Lung (tissue), 12 donors: ENCODE results near the gene RAB3IL1. TPM values are rescaled to one million over a fixed set of nuclear protein-coding genes. Genes with fewer than 3 reads are reported as not detected.
"Not testable (repeated sequence)": the region's sequence is repeated elsewhere in the genome, so short reads cannot be mapped to it uniquely, and the experiment has no call there.

Experiments
- ATAC-seq: fragments of 200-7000 bp; cut with Tn5 transposase; one replicate; pipeline ENCODE4 v1.9.1; 2020; ENCODE audit warnings: moderate number of reproducible peaks; ENCODE audit not compliant: insufficient read depth, low FRiP score
- DNase-seq, 3 donors: peaks; one replicate each; pipeline ENCODE4 v3.0.0-alpha.2; 2013 to 2017
- H3K27ac ChIP-seq, 2 donors: one replicate each; pipeline ENCODE4 v1.5.1; 2013; ENCODE audit warnings: mild to moderate bottlenecking in 2 of 2, moderate library complexity in 2 of 2, control low read depth in 1 of 2, inconsistent platforms in 1 of 2, low read depth in 1 of 2, low read length in 1 of 2
- H3K27me3 ChIP-seq, 3 donors: one replicate each; pipeline ENCODE4 v1.5.1; 2013; ENCODE audit warnings: low read length in 2 of 3; ENCODE audit not compliant: control insufficient read depth in 3 of 3, insufficient read depth in 3 of 3
- H3K36me3 ChIP-seq, 4 donors: one replicate each; pipeline ENCODE4 v1.5.1; 2013; ENCODE audit warnings: low read length in 4 of 4, mild to moderate bottlenecking in 1 of 4, moderate library complexity in 1 of 4; ENCODE audit not compliant: control insufficient read depth in 4 of 4, insufficient read depth in 4 of 4
- H3K4me1 ChIP-seq, 5 donors: one replicate each; pipeline ENCODE4 v1.5.1; 2013; ENCODE audit warnings: low read length in 5 of 5, mild to moderate bottlenecking in 2 of 5, moderate library complexity in 1 of 5; ENCODE audit not compliant: control insufficient read depth in 5 of 5, insufficient read depth in 5 of 5
- H3K4me3 ChIP-seq: one replicate; pipeline ENCODE4 v1.5.1; 2013; ENCODE audit warnings: mild to moderate bottlenecking, control low read depth, moderate library complexity
- H3K9ac ChIP-seq, 2 donors: one replicate each; pipeline ENCODE4 v1.5.1; 2013; ENCODE audit warnings: low read length in 2 of 2, control low read depth in 1 of 2; ENCODE audit not compliant: insufficient read depth in 1 of 2
- H3K9me3 ChIP-seq, 4 donors: one replicate each; pipeline ENCODE4 v1.5.1; 2013; ENCODE audit warnings: low read length in 3 of 4, mild to moderate bottlenecking in 1 of 4, moderate library complexity in 1 of 4; ENCODE audit not compliant: control insufficient read depth in 4 of 4, insufficient read depth in 3 of 4
- WGBS, 2 donors: extraction: QIAGEN DNeasy Blood & Tissue Kit; methylation state at CpG; one replicate each; pipeline ENCODE4 v1.1.7; 2013; 5-methylcytosine and 5-hydroxymethylcytosine counted together
- polyA plus RNA-seq, 2 donors: library from polyadenylated mRNA; stranded (reverse); fragments of 200-250 nt; gene quantifications; one replicate each; pipeline ENCODE4 v1.2.1, GENCODE V29; 2013
- total RNA-seq, 2 donors: library from RNA; depleted of rRNA in 1 of 2; stranded (reverse); fragments of >200 nt in 1 of 2; gene quantifications; one replicate each; pipeline ENCODE4 v1.2.1, GENCODE V29; 2014 to 2021
- TF ChIP-seq, protein P1 (sequence below): IDR thresholded peaks from 2 replicates; pipeline ENCODE4 v1.5.1; 2012; ENCODE audit warnings: mild to moderate bottlenecking; ENCODE audit errors: control extremely low read depth, extremely low read depth
- donor health status: control.
- donor health status: control.
- donor health status: Bipolar disorder and iron deficiency.
- donor health status: healthy.
- donor health status: DM: yes; HTN: yes; CAD: no.

The RAB3IL1 gene
- total and polyA plus RNA-seq, 4 donors = 6.7 to 20.8 (median 9.8) TPM

DNA sequence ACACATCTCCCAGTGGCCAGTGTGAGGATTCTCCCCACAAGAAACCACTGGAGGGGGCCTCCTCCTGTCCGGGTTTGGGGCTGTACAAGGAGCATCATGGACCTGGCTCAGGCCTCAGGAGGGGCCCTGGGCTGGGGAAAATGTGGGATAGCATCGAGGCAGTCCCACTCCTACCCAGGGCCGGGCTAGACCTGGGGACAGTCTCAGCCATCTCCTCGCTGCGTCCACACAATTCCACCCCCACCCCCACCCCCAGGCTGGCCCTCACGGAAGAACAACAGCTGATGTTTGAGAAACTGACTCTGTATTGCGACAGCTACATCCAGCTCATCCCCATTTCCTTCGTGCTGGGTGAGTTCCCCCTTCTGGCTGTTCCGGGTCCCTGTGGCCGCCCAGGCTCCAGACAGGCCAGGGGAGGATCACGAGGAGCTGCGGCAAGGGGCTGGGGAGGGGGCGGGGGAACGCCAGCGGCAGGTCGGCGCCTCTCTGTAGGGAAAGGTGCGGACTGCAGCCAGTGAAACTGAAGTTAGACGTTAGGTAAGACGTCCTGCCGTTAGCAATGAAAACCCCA is 37.6 kb upstream of the RAB3IL1 start:
- DNase-seq (peak; percentile 83 to 93 (median 86)), ATAC-seq (peak; percentile 86)
- H3K4me1 ChIP-seq = peaks cover 0 to 8% (median 0%) of the 10 kb centered on the region in 5 donors
- H3K4me3 ChIP-seq = peak overlapping the region; percentile 33
- peaks cover 0 to 3% (median 0%) of the 10 kb centered on the region in 3 donors for H3K27me3 ChIP-seq
- peak overlapping the region; percentile 26 to 81 for H3K27ac ChIP-seq
- TF ChIP-seq, protein P1, sequence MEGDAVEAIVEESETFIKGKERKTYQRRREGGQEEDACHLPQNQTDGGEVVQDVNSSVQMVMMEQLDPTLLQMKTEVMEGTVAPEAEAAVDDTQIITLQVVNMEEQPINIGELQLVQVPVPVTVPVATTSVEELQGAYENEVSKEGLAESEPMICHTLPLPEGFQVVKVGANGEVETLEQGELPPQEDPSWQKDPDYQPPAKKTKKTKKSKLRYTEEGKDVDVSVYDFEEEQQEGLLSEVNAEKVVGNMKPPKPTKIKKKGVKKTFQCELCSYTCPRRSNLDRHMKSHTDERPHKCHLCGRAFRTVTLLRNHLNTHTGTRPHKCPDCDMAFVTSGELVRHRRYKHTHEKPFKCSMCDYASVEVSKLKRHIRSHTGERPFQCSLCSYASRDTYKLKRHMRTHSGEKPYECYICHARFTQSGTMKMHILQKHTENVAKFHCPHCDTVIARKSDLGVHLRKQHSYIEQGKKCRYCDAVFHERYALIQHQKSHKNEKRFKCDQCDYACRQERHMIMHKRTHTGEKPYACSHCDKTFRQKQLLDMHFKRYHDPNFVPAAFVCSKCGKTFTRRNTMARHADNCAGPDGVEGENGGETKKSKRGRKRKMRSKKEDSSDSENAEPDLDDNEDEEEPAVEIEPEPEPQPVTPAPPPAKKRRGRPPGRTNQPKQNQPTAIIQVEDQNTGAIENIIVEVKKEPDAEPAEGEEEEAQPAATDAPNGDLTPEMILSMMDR = no peak
- no peak overlapping the region for H3K9ac ChIP-seq
- WGBS, 2 donors = 2 to 9% methylated on average over 21 of the region's 21 CpGs
- no peaks in the 10 kb centered on the region for H3K9me3 ChIP-seq
- H3K36me3 ChIP-seq = peaks cover 0 to 13% (median 11%) of the 10 kb centered on the region in 4 donors

DNA sequence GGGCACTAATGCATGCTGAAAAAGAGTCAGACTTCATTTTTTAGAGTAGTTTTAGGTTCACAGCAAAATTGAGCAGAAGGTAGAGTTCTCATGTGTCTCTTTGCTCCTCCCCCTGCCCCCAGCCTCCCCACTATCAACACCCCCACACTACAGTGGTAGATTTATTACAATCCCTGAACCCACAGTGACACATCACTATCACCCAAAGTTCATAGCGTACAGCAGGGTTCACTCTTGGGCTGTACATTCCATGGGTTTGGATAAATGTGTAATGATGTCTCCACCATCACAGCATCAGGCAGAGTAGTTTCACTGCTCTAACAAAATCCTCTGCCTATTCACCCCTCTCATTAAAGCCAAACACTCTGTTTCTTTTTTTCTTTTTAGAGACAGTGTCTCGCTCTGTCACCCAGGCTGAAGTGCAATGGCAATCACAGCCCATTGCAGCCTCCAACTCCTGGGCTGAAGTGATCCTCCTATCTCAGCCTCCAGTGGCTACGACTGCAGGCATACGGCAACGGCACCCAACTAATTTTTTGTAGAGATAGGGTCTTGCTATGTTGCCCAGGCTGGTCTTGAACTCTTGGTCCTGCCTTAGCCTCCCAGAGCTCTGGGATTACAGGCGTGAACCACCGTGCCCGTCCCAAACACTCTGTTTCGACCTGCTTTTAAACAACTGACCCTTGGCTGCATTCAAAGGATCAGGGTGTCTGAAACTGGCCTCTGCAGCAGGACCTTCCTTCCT is 36.9 kb upstream of the RAB3IL1 start:
- 92% methylated on average over 9 of the region's 9 CpGs for WGBS, 2 donors
- H3K27ac ChIP-seq = peak overlapping the region; percentile 26 to 77

DNA sequence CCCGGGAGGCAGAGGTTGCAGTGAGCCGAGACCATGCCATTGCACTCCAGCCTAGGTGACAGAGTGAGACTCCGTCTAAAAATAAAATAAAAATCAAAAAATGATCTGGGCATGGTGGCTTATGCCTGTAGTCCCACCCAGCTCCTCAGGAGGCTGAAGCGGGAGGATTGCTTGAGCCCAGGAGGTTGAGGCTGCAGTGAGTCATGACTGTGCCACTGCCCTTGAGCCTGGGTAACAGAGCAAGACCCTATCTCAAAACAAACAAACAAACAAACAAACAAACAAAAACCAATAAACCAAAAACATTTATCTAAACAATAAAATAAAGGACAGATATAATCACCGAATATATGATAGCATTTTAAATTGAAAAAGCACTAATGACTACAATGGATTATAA is 36.3 kb upstream of the RAB3IL1 start:
- Histone ChIP-seq H3K4me1 (peaks cover 0 to 19% (median 4%) of the 10 kb centered on the region in 5 donors), H3K36me3 (peaks cover 0 to 13% (median 6%) of the 10 kb centered on the region in 4 donors)
- not testable (repeated sequence) for H3K9ac ChIP-seq, H3K4me3 ChIP-seq, H3K27ac ChIP-seq, H3K27me3 ChIP-seq, ATAC-seq, H3K9me3 ChIP-seq, DNase-seq
- WGBS, 2 donors = 94 to 95% methylated on average over 5 of the region's 5 CpGs

More for the DNA sequence above, 36.9 kb upstream of the RAB3IL1 start:
- TF ChIP-seq, protein P1 = no peak
- ATAC-seq (no peak), DNase-seq (no peak)
- Histone ChIP-seq H3K9ac (no peak overlapping the region), H3K27me3 (peaks cover 0 to 3% (median 0%) of the 10 kb centered on the region in 3 donors), H3K4me1 (peaks cover 0 to 14% (median 3%) of the 10 kb centered on the region in 5 donors), H3K4me3 (no peak overlapping the region), H3K9me3 (no peaks in the 10 kb centered on the region), H3K36me3 (peaks cover 0 to 13% (median 7%) of the 10 kb centered on the region in 4 donors)

DNA sequence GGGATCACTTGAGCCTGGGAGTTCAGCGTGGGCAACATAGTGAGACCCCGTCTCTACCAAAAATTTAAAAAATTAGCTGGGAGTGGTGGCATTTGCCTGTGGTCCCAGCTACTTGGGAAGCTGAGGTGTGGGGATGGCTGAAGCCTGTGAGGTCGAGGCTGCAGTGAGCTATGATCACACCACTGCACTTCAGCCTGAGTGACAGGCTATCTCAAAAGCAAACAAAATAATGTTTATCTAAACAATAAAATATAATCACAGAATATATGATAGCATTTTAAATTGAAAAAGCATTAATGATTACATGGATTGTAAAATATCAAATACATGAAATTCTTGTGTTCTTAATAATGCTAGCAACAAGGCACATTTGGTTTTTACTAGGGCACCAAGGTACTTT is 35.5 kb upstream of the RAB3IL1 start:
- no peak overlapping the region for H3K4me3 ChIP-seq
- H3K4me1 ChIP-seq = peaks cover 0 to 19% (median 8%) of the 10 kb centered on the region in 5 donors
- H3K27me3 ChIP-seq = peaks cover 0 to 3% (median 0%) of the 10 kb centered on the region in 3 donors
- H3K9ac ChIP-seq = no peak overlapping the region
- peaks cover 0 to 9% (median 3%) of the 10 kb centered on the region in 4 donors for H3K36me3 ChIP-seq
- TF ChIP-seq, protein P1 = no peak
- DNase-seq = no peak
- no peak for ATAC-seq
- H3K9me3 ChIP-seq = no peaks in the 10 kb centered on the region
- 90 to 94% methylated on average over 3 of the region's 3 CpGs for WGBS, 2 donors
- H3K27ac ChIP-seq = no peak overlapping the region
